Tibial nerve (tissue), 3 donors: ENCODE data around the gene EXD3.

Experiments
- POLR2A ChIP-seq, 2 donors: fragments of 450-650 bp; IDR thresholded peaks; one replicate each; pipeline ENCODE4 v1.6.1; 2017; ENCODE audit warnings: antibody characterized with exemption in 2 of 2, mild to moderate bottlenecking in 2 of 2, moderate library complexity in 2 of 2
- TF ChIP-seq, protein P1 (sequence below), 5 experiments: fragments of 200-600 bp in 3 of 5; fragments of 450-650 bp in 2 of 5; sonication (generic) in 3 of 5; IDR thresholded peaks; one replicate each; pipeline ENCODE4 v1.5.1; 2016 to 2019; ENCODE audit warnings: antibody characterized with exemption in 5 of 5, mild to moderate bottlenecking in 3 of 5, moderate library complexity in 2 of 5

DNA sequence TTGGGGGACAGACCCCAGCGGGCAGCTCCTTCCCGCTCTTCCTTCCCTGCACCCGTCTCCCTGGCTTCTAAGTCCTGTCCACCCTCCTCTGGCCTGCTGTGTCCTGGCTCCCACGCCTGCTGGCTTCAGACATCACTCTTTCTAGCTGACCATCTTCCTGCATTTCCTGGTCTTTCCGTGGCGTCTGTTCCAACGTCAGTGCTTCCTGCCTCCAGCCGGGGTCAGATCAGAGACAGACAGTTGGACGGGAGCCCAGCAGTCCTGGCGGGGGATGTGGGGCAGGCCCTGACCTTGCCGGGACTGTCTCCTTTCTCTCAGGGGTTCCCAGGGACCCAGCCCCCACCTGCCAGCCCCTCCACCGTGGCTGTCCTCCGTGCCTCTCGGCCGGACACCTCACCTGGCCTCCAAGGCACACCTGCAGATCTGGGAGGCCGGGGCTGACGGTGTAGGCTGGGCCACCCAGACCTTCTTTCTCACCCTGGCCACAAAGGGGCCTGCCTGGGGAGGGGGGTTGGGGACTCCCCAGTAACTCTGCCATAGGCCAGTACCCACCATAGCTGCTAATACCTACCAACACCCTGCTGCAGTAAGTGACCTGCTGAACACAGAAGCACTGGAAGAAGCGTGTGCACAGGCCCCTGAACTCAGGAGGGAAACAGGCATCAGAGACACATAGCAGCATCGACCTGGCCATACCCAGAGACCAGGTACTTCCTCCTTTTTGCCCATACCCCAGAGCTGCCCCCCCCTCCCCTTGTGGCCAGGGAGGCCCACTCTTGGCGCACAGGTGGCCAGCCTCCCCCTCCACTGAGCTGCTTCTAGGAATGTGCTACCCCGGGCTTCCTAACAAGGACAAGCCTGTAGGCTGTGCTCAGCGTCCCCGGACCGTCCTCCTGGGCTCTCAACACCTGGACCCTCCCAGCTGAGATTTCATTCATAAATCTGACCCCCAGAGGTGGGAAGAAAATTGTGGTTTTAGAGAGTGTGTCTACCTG is 126.0 kb downstream of the EXD3 start:
- TF ChIP-seq, protein P1, sequence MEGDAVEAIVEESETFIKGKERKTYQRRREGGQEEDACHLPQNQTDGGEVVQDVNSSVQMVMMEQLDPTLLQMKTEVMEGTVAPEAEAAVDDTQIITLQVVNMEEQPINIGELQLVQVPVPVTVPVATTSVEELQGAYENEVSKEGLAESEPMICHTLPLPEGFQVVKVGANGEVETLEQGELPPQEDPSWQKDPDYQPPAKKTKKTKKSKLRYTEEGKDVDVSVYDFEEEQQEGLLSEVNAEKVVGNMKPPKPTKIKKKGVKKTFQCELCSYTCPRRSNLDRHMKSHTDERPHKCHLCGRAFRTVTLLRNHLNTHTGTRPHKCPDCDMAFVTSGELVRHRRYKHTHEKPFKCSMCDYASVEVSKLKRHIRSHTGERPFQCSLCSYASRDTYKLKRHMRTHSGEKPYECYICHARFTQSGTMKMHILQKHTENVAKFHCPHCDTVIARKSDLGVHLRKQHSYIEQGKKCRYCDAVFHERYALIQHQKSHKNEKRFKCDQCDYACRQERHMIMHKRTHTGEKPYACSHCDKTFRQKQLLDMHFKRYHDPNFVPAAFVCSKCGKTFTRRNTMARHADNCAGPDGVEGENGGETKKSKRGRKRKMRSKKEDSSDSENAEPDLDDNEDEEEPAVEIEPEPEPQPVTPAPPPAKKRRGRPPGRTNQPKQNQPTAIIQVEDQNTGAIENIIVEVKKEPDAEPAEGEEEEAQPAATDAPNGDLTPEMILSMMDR (IDR thresholded peaks at IDR 0.05), result no peak
- no peak for TF ChIP-seq POLR2A (IDR thresholded peaks at IDR 0.05)
